Stimulated activated CD8-positive, alpha-beta memory T cell treated with anti-CD3 and anti-CD28 coated beads, Interleukin-4, amount 100 ng/mL, for 1 hour (primary cell): ENCODE measurements around the gene FOXA3.

Source experiments
- DNase-seq, 2 donors: peaks; one replicate each; pipeline ENCODE4 v3.0.0-alpha.2; 2020; ENCODE audit warnings: low read depth in 2 of 2, low spot score in 1 of 2

The FOXA3 gene

DNA sequence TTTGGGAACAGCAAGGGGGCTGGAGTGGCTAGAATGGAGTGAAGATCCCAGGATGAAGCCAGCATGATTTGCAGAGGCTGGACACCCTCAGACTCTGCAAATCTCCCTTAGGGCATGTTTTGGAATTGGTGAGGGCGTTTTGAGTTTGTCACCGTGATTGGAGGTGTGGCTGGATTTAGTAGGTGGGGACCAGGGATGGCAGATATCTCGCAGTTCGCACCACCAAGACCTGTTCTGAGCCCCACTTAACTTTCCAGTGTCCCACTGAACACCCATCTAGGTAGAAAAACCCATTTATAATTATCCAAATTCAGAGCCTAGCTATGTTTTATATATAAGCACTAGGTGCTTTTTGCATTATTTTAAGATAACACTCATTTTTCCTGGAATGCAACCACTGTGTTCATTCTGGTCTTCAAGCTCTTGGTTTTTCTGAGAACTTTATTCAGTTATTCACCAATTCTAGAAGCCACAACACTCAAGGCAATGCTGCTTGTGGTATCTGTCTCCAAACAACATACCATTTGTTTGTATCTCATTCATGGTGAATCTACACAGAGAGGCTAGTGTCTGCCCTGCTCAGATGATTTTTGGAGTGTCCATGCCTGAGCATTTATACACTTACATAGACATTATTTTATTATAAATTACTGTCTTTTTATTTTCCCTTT is 53.4 kb downstream of the FOXA3 start:
- DNase-seq, result no peak

DNA sequence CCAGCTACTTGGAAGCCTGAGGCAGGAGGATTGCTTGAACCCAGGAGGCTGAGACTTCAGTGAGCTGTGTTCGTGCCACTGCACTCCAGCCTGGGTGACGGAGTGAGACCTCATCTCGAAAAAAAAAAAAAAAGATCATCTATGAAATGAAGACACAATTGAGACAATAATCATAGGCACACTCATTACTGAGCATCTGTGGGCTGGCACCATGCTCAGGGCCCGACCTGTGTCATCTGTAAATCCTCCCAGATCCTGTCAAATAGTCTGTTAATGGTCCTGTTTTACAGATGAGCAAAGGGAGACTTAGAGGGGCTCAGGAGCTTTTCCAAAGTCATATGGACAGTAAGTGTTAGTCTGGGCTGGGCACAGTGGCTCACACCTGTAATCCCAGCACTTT is 54.6 kb downstream of the FOXA3 start:
- no peak for DNase-seq

DNA sequence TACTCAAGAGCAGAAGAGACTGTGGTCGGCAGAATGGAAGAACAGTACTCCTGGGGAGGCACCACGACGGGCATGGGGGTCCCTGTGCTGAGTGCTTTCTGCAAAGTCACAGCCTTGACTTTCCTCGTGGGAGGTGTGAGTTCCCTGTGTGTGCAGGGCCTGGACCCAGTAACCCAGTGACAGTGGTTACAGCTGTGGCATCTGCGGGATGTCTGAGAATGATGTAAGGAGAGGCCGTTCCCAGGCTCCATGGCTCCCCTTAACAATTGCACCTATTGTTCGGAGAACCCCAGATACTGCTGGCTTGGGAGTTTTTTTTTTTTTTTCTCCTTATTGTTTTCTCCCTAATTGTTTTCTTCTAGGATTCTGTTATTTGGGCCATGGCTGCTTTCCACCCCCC is 55.6 kb downstream of the FOXA3 start:
- DNase-seq, result no peak

DNA sequence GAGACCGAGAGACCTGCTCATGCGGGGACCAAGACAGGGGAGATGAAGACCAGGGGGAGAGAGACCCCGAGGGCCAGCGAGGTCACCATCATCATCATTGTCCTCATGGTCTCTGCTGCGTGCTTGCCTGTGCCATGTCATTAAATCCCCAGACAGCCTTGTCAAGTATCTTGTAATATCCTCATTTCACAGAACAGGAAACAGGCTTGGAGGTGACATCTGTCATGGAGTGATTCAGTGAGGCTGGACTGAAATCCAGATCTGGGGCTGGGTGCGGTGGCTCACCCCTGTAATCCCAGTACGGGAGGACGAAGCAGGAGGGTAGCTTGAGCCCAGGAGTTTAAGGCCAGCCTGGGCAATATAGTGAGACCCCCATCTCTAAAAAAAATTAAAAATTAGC is 56.3 kb downstream of the FOXA3 start:
- no peak for DNase-seq

DNA sequence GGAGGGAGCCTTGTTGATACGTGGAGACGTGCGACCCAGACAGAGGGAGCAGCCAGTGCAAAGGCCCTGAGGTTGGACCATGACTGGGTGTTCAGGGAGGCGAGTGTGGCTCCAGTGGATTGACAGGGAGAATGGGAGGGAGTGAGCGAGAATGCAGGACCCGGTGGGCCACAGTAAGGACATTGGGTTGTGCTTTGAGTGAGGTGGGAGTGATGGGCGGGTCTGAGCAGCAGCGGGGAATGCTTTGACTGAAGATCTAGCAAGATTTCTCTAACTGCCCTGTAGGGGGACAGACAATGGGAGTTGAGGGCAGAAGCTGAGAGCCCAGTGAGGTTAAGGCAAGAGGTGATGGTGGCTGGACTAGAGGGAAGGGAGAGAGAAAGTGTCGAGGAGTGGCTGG is 58.2 kb downstream of the FOXA3 start:
- DNase-seq, result no peak
